Measurements from ENCODE around the gene TMEM121B. TPM values are rescaled to one million over a fixed set of nuclear protein-coding genes. Genes with fewer than 3 reads are reported as not detected.

The TMEM121B gene
- total RNA-seq, 1 donor from 2014 or later, result 44.1 TPM

- no peak for TF ChIP-seq CTCF (IDR thresholded peaks at IDR 0.05; ENCODE audit: partially characterized antibody, unreplicated experiment)
- Mint-ChIP-seq H3K27me3 (ENCODE audit: unreplicated experiment) (no peaks in the 10 kb centered on the region), H3K27ac (ENCODE audit: unreplicated experiment) (no peak overlapping the region), H3K9me3 (ENCODE audit: unreplicated experiment) (no peaks in the 10 kb centered on the region), H3K36me3 (ENCODE audit: unreplicated experiment) (peaks cover 5% of the 10 kb centered on the region), H3K4me1 (ENCODE audit: low read depth, unreplicated experiment) (peaks cover 22% of the 10 kb centered on the region), H3K4me3 (ENCODE audit: unreplicated experiment) (no peak overlapping the region)
- DNase-seq, result no peak
These were observed 25.1 kb downstream of the TMEM121B start for GRCh38 chr22:17096071-17096470.

- Mint-ChIP-seq H3K9me3 (ENCODE audit: unreplicated experiment) (no peaks in the 10 kb centered on the region), H3K27me3 (ENCODE audit: unreplicated experiment) (no peaks in the 10 kb centered on the region), H3K27ac (ENCODE audit: unreplicated experiment) (no peak overlapping the region), H3K4me3 (ENCODE audit: unreplicated experiment) (no peak overlapping the region), H3K36me3 (ENCODE audit: unreplicated experiment) (no peaks in the 10 kb centered on the region), H3K4me1 (ENCODE audit: low read depth, unreplicated experiment) (peaks cover 25% of the 10 kb centered on the region)
- DNase-seq, result peak; percentile 47
- peak; percentile 46 for TF ChIP-seq CTCF (IDR thresholded peaks at IDR 0.05; ENCODE audit: partially characterized antibody, unreplicated experiment)
These were observed 25.6 kb downstream of the TMEM121B start for GRCh38 chr22:17095538-17095937.

GRCh38 chr22:17093081-17093480 is 28.1 kb downstream of the TMEM121B start:
- H3K9me3 Mint-ChIP-seq (ENCODE audit: unreplicated experiment), result no peaks in the 10 kb centered on the region
- TF ChIP-seq CTCF (IDR thresholded peaks at IDR 0.05; ENCODE audit: partially characterized antibody, unreplicated experiment), result no peak
- H3K36me3 Mint-ChIP-seq (ENCODE audit: unreplicated experiment), result no peaks in the 10 kb centered on the region
- H3K4me1 Mint-ChIP-seq (ENCODE audit: low read depth, unreplicated experiment), result peaks cover 23% of the 10 kb centered on the region
- H3K27ac Mint-ChIP-seq (ENCODE audit: unreplicated experiment), result no peak overlapping the region
- peaks cover 1% of the 10 kb centered on the region for H3K27me3 Mint-ChIP-seq (ENCODE audit: unreplicated experiment)
- no peak overlapping the region for H3K4me3 Mint-ChIP-seq (ENCODE audit: unreplicated experiment)
- no peak for DNase-seq

- Mint-ChIP-seq H3K27me3 (ENCODE audit: unreplicated experiment) (peaks cover 1% of the 10 kb centered on the region), H3K4me3 (ENCODE audit: unreplicated experiment) (no peak overlapping the region), H3K9me3 (ENCODE audit: unreplicated experiment) (no peaks in the 10 kb centered on the region), H3K4me1 (ENCODE audit: low read depth, unreplicated experiment) (peaks cover 15% of the 10 kb centered on the region), H3K36me3 (ENCODE audit: unreplicated experiment) (no peaks in the 10 kb centered on the region), H3K27ac (ENCODE audit: unreplicated experiment) (no peak overlapping the region)
- no peak for TF ChIP-seq CTCF (IDR thresholded peaks at IDR 0.05; ENCODE audit: partially characterized antibody, unreplicated experiment)
- DNase-seq, result no peak
These were observed 29.3 kb downstream of the TMEM121B start for GRCh38 chr22:17091851-17092250.

GRCh38 chr22:17090550-17090949 is 30.6 kb downstream of the TMEM121B start:
- H3K27me3 Mint-ChIP-seq (ENCODE audit: unreplicated experiment), result peaks cover 6% of the 10 kb centered on the region
- H3K27ac Mint-ChIP-seq (ENCODE audit: unreplicated experiment), result no peak overlapping the region
- H3K36me3 Mint-ChIP-seq (ENCODE audit: unreplicated experiment), result no peaks in the 10 kb centered on the region
- H3K4me1 Mint-ChIP-seq (ENCODE audit: low read depth, unreplicated experiment), result peaks cover 15% of the 10 kb centered on the region
- no peak for TF ChIP-seq CTCF (IDR thresholded peaks at IDR 0.05; ENCODE audit: partially characterized antibody, unreplicated experiment)
- DNase-seq, result no peak
- no peaks in the 10 kb centered on the region for H3K9me3 Mint-ChIP-seq (ENCODE audit: unreplicated experiment)
- H3K4me3 Mint-ChIP-seq (ENCODE audit: unreplicated experiment), result no peak overlapping the region

All from glutamatergic neuron (in vitro differentiated cells).